Activated CD4-positive, alpha-beta memory T cell treated with anti-CD3 and anti-CD28 coated beads, Interleukin-2, amount 10 ng/mL, durations not matched to agents 7 days and 5 days (primary cell): ENCODE data around the gene CADPS. TPM values are rescaled to one million over a fixed set of nuclear protein-coding genes. Genes with fewer than 3 reads are reported as not detected.
A peak's percentile ranks its signal among the peaks of the same experiment; 100 is the strongest.

ENCODE experiments used
- CTCF ChIA-PET: fragments of 350-600 bp; sonication (Branson Sonifier 250); formaldehyde crosslinking; loops from one replicate; lab custom pipeline; 2021; ENCODE audit warnings: antibody characterized with exemption, inconsistent platforms; lab: Charles Lee
- POLR2A ChIA-PET: fragments of 350-600 bp; sonication (Branson Sonifier 250); formaldehyde crosslinking; loops from one replicate; lab custom pipeline; 2021; ENCODE audit warnings: antibody characterized with exemption; lab: Charles Lee
- DNase-seq: peaks from one replicate; pipeline ENCODE4 v3.0.0-alpha.2; 2020
- H3K27ac Mint-ChIP-seq: one replicate; pipeline ENCODE4 v1.8.0; 2021; ENCODE audit warnings: mild to moderate bottlenecking, mixed read lengths
- H3K27me3 Mint-ChIP-seq: one replicate; pipeline ENCODE4 v1.8.0; 2021; ENCODE audit warnings: mixed read lengths
- H3K36me3 Mint-ChIP-seq: one replicate; pipeline ENCODE4 v1.8.0; 2021; ENCODE audit warnings: low read depth, mixed read lengths
- H3K4me1 Mint-ChIP-seq: one replicate; pipeline ENCODE4 v1.8.0; 2021; ENCODE audit warnings: mixed read lengths
- H3K4me3 Mint-ChIP-seq: one replicate; pipeline ENCODE4 v1.8.0; 2021; ENCODE audit warnings: mild to moderate bottlenecking, mixed read lengths
- H3K9me3 Mint-ChIP-seq: one replicate; pipeline ENCODE4 v1.8.0; 2021; ENCODE audit warnings: mixed read lengths
- total RNA-seq, 2 experiments: library from RNA; stranded (reverse); gene quantifications; one replicate each; pipeline ENCODE4 v1.2.3, GENCODE V29; 2021

Gene CADPS
- total RNA-seq, 2 experiments from 2014 or later, result not detected

GRCh38 chr3:62454916-62455315 is 420.3 kb downstream of the CADPS start:
- CTCF ChIA-PET, result no interaction called here
- Mint-ChIP-seq H3K9me3 (no peaks in the 10 kb centered on the region), H3K36me3 (no peaks in the 10 kb centered on the region), H3K27me3 (no peaks in the 10 kb centered on the region), H3K4me3 (no peak overlapping the region), H3K27ac (no peak overlapping the region), H3K4me1 (no peaks in the 10 kb centered on the region)
- no peak for DNase-seq
- POLR2A ChIA-PET, result no interaction called here

- Mint-ChIP-seq H3K36me3 (no peaks in the 10 kb centered on the region), H3K4me3 (no peak overlapping the region), H3K27me3 (no peaks in the 10 kb centered on the region), H3K4me1 (no peaks in the 10 kb centered on the region), H3K27ac (no peak overlapping the region), H3K9me3 (no peaks in the 10 kb centered on the region)
- no peak for DNase-seq
- POLR2A ChIA-PET, result no interaction called here
- CTCF ChIA-PET, result no interaction called here
These were observed 421.8 kb downstream of the CADPS start for GRCh38 chr3:62453448-62453847.

GRCh38 chr3:62451211-62451887 is 423.9 kb downstream of the CADPS start:
- no peaks in the 10 kb centered on the region for H3K36me3 Mint-ChIP-seq
- no peak overlapping the region for H3K27ac Mint-ChIP-seq
- no peak for DNase-seq
- H3K9me3 Mint-ChIP-seq, result no peaks in the 10 kb centered on the region
- ChIA-PET POLR2A (no interaction called here), CTCF (interaction anchor here (0.7 kb wide), 1 partner anchor 140 kb away, joined by 3 read pairs; no protein-coding TSS in a partner anchor)
- H3K4me3 Mint-ChIP-seq, result no peak overlapping the region
- H3K27me3 Mint-ChIP-seq, result no peaks in the 10 kb centered on the region
- peaks cover 5% of the 10 kb centered on the region for H3K4me1 Mint-ChIP-seq

GRCh38 chr3:62446337-62446940 is 428.8 kb downstream of the CADPS start:
- no peaks in the 10 kb centered on the region for H3K36me3 Mint-ChIP-seq
- peaks cover 4% of the 10 kb centered on the region for H3K9me3 Mint-ChIP-seq
- no peak overlapping the region for H3K27ac Mint-ChIP-seq
- no peak overlapping the region for H3K4me3 Mint-ChIP-seq
- H3K27me3 Mint-ChIP-seq, result no peaks in the 10 kb centered on the region
- POLR2A ChIA-PET, result no interaction called here
- CTCF ChIA-PET, result no interaction called here
- DNase-seq, result no peak
- peaks cover 19% of the 10 kb centered on the region for H3K4me1 Mint-ChIP-seq

- ChIA-PET CTCF (interaction anchor here (0.7 kb wide), 1 partner anchor 803 kb away, joined by 3 read pairs; no protein-coding TSS in a partner anchor), POLR2A (no interaction called here)
- no peak for DNase-seq
- no peak overlapping the region for H3K27ac Mint-ChIP-seq
- H3K9me3 Mint-ChIP-seq, result peaks cover 4% of the 10 kb centered on the region
- no peaks in the 10 kb centered on the region for H3K36me3 Mint-ChIP-seq
- peak overlapping the region; percentile 46 for H3K4me3 Mint-ChIP-seq
- H3K4me1 Mint-ChIP-seq, result peaks cover 19% of the 10 kb centered on the region
- H3K27me3 Mint-ChIP-seq, result no peaks in the 10 kb centered on the region
These were observed 429.9 kb downstream of the CADPS start for GRCh38 chr3:62445275-62445674.

- ChIA-PET POLR2A (no interaction called here), CTCF (no interaction called here)
- Mint-ChIP-seq H3K4me3 (no peak overlapping the region), H3K36me3 (no peaks in the 10 kb centered on the region), H3K27me3 (peaks cover 2% of the 10 kb centered on the region), H3K9me3 (peaks cover 4% of the 10 kb centered on the region), H3K4me1 (peaks cover 2% of the 10 kb centered on the region), H3K27ac (no peak overlapping the region)
- DNase-seq, result no peak
These were observed 435.2 kb downstream of the CADPS start for GRCh38 chr3:62439978-62440377.

- CTCF ChIA-PET, result no interaction called here
- no peaks in the 10 kb centered on the region for H3K36me3 Mint-ChIP-seq
- H3K27ac Mint-ChIP-seq, result no peak overlapping the region
- DNase-seq, result no peak
- no peak overlapping the region for H3K4me3 Mint-ChIP-seq
- H3K9me3 Mint-ChIP-seq, result peaks cover 4% of the 10 kb centered on the region
- POLR2A ChIA-PET, result no interaction called here
- no peaks in the 10 kb centered on the region for H3K4me1 Mint-ChIP-seq
- peaks cover 2% of the 10 kb centered on the region for H3K27me3 Mint-ChIP-seq
These were observed 435.9 kb downstream of the CADPS start for GRCh38 chr3:62439176-62439813.

- no peak overlapping the region for H3K4me3 Mint-ChIP-seq
- POLR2A ChIA-PET, result no interaction called here
- H3K27ac Mint-ChIP-seq, result no peak overlapping the region
- CTCF ChIA-PET, result no interaction called here
- H3K4me1 Mint-ChIP-seq, result no peaks in the 10 kb centered on the region
- DNase-seq, result no peak
- H3K36me3 Mint-ChIP-seq, result no peaks in the 10 kb centered on the region
- H3K9me3 Mint-ChIP-seq, result no peaks in the 10 kb centered on the region
- H3K27me3 Mint-ChIP-seq, result peaks cover 2% of the 10 kb centered on the region
These were observed 438.4 kb downstream of the CADPS start for GRCh38 chr3:62436785-62437184.

GRCh38 chr3:62433396-62433795 is 441.8 kb downstream of the CADPS start:
- H3K27me3 Mint-ChIP-seq, result no peaks in the 10 kb centered on the region
- H3K4me3 Mint-ChIP-seq, result no peak overlapping the region
- no peaks in the 10 kb centered on the region for H3K4me1 Mint-ChIP-seq
- no peak overlapping the region for H3K27ac Mint-ChIP-seq
- no peak for DNase-seq
- H3K9me3 Mint-ChIP-seq, result no peaks in the 10 kb centered on the region
- ChIA-PET CTCF (no interaction called here), POLR2A (no interaction called here)
- H3K36me3 Mint-ChIP-seq, result no peaks in the 10 kb centered on the region

GRCh38 chr3:62421207-62421606 is 454.0 kb downstream of the CADPS start:
- no peak overlapping the region for H3K4me3 Mint-ChIP-seq
- H3K27ac Mint-ChIP-seq, result no peak overlapping the region
- H3K4me1 Mint-ChIP-seq, result no peaks in the 10 kb centered on the region
- no peaks in the 10 kb centered on the region for H3K9me3 Mint-ChIP-seq
- no peak for DNase-seq
- H3K27me3 Mint-ChIP-seq, result no peaks in the 10 kb centered on the region
- ChIA-PET POLR2A (no interaction called here), CTCF (no interaction called here)
- no peaks in the 10 kb centered on the region for H3K36me3 Mint-ChIP-seq

GRCh38 chr3:62416144-62416543 is 459.1 kb downstream of the CADPS start:
- Mint-ChIP-seq H3K4me3 (no peak overlapping the region), H3K4me1 (no peaks in the 10 kb centered on the region), H3K27ac (no peak overlapping the region), H3K9me3 (no peaks in the 10 kb centered on the region), H3K36me3 (no peaks in the 10 kb centered on the region), H3K27me3 (no peaks in the 10 kb centered on the region)
- ChIA-PET POLR2A (no interaction called here), CTCF (no interaction called here)
- no peak for DNase-seq

- H3K9me3 Mint-ChIP-seq, result no peaks in the 10 kb centered on the region
- H3K27ac Mint-ChIP-seq, result no peak overlapping the region
- H3K4me1 Mint-ChIP-seq, result no peaks in the 10 kb centered on the region
- no peak overlapping the region for H3K4me3 Mint-ChIP-seq
- no peaks in the 10 kb centered on the region for H3K27me3 Mint-ChIP-seq
- no peaks in the 10 kb centered on the region for H3K36me3 Mint-ChIP-seq
- ChIA-PET CTCF (no interaction called here), POLR2A (no interaction called here)
- no peak for DNase-seq
These were observed 459.9 kb downstream of the CADPS start for GRCh38 chr3:62415312-62415801.

- CTCF ChIA-PET, result no interaction called here
- no peak overlapping the region for H3K4me3 Mint-ChIP-seq
- H3K9me3 Mint-ChIP-seq, result no peaks in the 10 kb centered on the region
- no peaks in the 10 kb centered on the region for H3K4me1 Mint-ChIP-seq
- no peak overlapping the region for H3K27ac Mint-ChIP-seq
- POLR2A ChIA-PET, result no interaction called here
- no peak for DNase-seq
- no peaks in the 10 kb centered on the region for H3K36me3 Mint-ChIP-seq
- no peaks in the 10 kb centered on the region for H3K27me3 Mint-ChIP-seq
These were observed 460.4 kb downstream of the CADPS start for GRCh38 chr3:62414786-62415185.
